DMS114 treated with DMSO at 0.1 percent for 48 hours (cell line): Measurements from ENCODE around the gene BMS1.
"Not testable (repeated sequence)": the region's sequence is repeated elsewhere in the genome, so short reads cannot be mapped to it uniquely, and the experiment has no call there.

Experiments used
- DNase-seq: peaks from one replicate; lab custom pipeline; 2025; ENCODE audit not compliant: unreplicated experiment; lab: John Stamatoyannopoulos, UW

BMS1 gene

GRCh38 chr10:42790835-42791234 is 8.2 kb downstream of the BMS1 start:
- DNase-seq, result no peak

GRCh38 chr10:42795701-42796100 is 13.1 kb downstream of the BMS1 start:
- DNase-seq, result no peak

DNA sequence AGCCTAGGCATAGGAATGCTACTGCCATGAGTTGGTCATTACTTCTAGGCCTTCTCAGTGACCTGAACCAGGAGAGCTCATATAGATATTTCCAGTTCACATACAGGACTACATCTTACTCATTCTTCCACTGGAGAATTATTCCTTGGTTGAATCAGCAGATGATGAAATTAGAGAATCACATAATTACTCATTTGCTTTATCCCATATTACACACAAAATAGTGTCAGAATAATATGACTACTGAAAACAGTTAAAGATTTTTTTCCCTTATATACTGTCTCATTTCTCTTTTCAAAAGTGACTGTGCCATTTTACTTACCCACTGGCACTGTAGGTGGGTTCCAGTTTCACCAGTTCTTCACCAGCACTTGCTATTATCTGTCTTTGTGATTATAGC is 18.5 kb downstream of the BMS1 start:
- no peak for DNase-seq

DNA sequence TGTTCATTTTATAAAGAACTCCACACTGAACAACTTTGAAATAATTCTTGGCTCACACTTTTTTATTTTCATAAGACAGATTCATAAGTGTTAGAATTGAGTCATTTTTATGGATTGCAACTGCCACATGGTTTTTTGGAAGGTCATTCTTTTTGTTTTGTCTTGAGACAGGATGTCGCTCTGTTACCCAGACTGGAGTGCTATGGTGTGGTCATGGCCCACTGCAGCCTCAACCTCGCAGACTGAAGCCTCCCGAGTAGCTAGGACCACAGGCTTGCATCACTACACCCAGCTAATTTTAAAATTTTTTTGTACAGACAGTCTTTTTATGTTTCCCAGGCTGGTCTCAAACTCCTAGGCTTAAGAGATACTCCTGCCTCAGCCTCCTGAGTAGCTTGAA is 20.3 kb downstream of the BMS1 start:
- DNase-seq, result no peak

DNA sequence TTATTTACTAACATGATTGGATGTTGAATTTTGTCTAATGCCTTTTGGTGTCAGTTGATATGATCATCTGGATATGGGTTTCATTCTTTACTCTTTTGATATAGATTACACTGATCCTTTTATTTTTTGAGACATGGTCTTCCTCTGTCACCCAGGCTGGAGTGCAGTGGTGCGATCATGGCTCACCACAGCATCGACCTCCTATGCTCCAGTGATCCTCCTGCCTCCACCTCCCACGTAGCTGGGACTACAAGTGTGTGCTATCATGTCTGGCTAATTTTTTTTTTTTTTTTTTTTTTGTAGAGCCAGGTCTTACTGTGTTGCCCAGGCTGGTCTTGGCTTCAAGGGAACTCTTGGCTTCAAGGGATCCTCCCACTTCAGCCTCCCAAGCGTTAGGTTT is 27.1 kb downstream of the BMS1 start:
- no peak for DNase-seq

DNA sequence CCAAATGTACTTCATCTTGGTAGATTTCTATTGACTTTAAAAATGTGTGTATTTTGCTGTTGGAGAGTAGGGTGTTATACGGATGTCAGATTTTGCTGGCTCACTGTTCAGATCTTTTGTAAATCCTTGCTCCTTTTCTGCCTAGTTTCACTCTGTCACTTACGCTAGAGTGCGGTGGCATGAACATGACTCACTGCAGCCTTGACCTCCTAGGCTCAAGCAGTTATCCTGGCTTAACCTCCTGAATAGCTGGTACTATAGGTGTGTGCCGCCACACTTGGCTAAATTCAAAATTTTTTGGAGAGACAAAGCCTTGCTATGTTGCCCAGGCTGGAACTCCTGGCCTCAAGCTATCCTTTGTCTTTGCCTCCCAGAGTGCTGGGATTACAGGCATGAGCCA is 29.4 kb downstream of the BMS1 start:
- DNase-seq, result no peak

DNA sequence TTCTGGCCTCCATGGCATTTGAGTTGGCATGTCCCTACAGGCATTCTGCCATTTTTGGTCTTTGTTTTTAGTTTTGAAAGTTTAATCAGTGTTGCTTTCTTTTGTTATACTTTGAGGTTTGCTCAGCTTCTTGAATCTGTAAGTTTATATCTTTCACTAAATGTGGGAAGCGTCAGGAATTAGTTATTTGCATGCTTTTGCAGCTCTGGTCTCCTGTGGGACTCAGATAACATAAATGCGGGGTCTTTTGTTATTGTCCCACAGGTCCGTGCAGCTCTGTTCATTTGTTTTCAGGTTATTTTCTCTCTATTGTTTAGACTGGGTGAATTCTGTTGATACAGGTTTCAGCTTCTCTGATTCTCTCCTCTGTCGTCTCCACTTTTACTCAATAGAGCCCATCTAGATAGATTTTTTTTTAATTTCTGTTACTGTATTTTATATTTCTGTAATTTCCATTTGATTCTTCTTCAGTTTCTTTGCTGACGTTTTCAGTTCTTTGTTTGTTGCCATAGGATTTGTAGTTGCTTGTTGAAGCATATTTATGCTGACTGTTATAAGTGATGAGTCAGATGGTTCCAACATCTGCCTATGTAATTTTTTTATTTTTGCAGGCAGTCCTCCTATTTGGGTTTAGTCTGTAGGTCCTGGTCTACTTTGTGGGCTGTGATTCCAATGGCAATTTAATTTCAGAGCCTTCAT is 31.5 kb downstream of the BMS1 start:
- DNase-seq, result not testable (repeated sequence)

DNA sequence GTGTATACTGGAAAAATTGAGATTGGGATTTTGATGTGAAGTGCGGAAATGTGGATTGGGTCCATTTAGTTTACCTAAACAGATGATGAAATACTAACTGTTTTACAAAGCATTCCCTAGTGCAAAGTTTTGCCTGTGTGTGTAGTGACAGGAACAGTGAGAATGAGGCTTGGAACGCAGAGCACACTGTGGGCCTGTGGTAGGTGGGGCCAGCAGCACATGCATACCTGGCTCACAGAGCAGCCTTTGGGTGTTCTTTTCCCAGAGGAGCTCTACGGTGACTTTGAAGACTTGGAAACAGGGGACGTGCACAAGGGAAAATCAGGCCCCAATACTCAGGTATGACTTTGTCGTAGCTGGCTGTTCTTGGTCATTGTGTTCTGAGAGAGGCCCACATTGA is 33.7 kb downstream of the BMS1 start:
- DNase-seq, result not testable (repeated sequence)

DNA sequence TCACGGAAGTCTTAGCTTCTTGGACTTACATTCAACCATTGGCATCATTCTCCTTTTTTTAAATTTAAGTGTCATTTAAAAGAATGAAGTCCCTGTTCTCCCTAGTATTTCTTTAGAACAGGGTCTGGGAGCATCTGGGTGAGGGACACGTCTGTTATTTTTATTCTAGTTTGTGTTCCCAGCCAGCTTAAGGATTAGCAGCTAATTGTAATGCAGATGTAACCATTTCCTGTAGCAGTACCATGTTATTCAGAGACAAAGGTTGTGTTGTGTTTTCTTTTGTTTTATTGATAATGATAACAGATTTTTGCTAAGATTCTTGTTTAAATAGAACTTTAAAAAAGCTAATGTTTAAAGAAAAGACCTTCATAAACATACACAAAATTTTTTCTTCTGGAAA is 34.3 kb downstream of the BMS1 start:
- DNase-seq, result no peak

DNA sequence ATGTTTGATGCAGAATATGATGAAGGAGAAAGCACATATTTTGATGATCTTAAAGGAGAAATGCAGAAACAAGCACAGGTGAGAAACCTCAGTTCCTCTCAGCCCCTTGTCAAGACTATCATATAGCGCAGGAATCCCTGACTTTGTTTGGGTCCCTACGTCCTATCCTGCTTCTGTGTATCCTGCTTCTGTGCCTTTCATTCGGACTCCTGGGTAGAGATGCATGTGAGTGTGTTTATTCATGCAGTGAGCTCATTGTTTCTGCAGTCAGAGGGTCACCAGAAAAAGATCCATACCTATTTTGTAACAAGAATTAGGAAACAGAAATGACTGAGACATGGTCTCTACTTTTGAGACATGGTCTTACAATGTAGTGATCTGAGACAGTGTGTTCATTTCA is 34.8 kb downstream of the BMS1 start:
- DNase-seq, result not testable (repeated sequence)

DNA sequence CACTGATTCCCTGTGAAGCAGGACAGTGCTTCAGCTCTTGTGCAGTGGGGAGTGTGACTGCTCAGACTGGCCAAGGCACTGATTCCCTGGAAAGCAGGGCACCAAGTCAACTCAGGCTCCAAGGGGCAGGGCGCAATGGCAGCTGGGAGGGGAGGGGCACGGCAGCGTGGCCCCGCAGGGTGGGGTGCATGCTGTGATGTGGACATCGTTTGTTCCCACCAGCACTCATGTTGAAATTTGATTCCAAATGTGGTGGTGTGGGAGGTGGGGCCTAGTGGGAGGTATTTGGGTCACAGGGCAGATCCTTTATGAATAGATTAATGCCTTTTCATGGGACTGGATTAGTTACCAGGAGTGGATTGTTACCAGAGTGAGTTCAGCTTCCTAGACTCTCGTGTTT is 44.2 kb downstream of the BMS1 start:
- DNase-seq, result not testable (repeated sequence)

DNA sequence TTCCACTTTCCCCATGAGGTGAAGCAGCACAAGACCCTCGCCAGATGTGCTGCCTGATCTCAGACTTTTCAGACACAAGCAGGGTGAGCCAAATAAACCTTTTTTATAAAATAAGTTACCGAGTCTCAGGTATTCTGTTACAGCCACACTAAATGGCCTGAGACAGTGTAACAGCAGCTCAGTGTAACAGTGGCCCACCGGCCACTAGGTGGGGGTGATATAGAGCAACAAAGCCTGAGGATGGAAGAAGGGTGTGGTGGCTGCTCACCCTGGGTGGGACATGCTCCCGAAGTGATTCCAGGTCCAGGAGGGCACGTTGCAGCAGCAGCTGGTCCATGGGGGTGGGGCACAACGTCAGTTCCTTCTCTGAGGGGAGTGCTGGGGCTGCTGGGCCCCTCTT is 44.6 kb downstream of the BMS1 start:
- peak; percentile 5 for DNase-seq

DNA sequence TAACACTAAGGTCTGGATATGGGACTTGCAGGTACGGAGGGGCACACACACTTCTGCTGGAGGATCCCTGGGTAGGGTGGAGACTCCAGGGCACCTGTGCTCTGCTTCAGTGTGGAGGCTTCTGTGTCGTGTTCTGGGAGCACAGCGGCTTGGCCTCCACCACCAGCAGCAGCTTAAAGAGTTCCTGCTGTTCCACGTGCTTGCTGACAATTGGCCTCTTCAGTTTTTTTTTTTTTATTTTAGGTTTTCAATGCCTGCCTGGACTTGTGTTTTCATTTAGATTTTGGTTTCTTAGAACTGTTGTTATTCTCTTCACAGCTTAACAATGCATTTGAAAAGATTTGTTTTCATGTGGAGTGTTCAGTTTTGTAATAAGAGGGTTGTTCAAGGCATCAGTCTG is 45.8 kb downstream of the BMS1 start:
- DNase-seq, result not testable (repeated sequence)

- DNase-seq, result no peak
Observed at GRCh38 chr10:42830237-42830636, 47.6 kb downstream of the BMS1 start.

DNA sequence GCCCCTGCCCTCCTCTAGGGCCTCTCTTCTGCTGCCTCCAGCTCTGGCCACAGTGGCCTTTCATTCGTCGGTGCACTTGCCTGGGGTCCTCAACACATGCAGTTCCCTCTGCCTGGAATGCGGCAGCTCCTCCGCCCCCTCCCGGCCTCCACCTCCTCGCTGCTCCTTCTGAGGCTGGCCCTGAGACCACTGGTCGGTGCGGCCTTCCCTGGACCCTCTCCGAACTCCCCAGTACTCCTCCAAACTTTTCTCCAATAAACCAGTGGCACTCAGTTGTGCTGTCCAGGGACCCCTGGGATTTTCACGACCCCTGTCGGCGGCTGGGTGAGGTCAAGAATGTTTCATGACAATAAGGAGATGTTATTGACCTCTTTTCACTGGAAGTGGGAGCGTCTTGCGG is 53.5 kb downstream of the BMS1 start:
- DNase-seq, result no peak

DNA sequence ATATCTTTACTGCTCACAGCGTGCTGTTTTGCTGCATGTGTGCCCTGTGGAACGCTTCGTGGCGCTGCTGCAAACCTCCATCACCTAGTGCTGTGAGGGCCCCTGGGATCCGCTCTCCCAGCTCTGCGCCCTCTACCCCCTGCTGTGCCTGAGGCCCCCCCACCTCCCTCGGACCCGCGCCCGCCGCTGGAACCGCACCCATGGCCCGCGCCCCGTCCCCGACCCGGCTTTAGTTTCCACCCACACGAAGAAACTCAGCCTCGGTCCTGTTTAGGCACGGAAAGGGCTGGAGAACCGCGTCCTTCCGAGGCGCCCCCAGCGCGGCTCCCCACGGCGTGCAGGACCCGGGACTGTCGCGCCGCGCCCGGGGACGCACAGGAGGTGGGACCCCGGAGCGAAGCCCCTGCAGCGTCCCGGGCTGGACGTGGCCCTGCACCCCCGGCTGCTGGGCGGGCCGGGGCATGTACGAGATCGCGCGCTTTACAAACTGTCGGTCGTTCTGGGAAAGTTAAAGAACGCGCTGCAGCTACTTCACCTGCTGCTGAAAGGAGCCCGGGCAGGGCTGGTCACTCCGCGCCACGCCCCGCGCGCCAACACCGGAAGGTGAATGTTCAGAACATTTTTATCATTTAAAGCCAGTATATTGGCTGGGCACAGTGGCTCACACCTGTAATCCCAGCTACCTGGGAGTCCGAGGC is 54.3 kb downstream of the BMS1 start:
- peak; percentile 44 for DNase-seq

DNA sequence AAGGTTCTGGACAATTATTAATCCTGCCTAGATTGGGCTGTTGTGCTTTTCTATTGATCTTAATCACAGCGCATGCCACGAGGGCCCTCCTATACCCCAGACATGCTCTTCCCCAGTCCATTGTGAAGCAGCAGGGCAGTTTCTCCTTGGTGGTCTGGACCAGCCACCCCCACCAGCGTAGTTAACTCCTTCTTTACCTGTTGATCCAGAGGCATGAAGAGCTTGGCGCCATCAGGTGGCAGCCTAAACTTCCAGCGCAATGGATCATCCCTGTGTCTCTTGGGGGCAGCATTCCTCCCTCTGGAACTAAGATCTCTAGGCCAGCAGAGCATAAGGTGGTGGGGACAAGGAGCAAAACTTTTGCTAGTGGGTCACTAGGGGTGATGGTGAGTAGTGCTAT is 62.2 kb downstream of the BMS1 start:
- DNase-seq, result not testable (repeated sequence)

DNA sequence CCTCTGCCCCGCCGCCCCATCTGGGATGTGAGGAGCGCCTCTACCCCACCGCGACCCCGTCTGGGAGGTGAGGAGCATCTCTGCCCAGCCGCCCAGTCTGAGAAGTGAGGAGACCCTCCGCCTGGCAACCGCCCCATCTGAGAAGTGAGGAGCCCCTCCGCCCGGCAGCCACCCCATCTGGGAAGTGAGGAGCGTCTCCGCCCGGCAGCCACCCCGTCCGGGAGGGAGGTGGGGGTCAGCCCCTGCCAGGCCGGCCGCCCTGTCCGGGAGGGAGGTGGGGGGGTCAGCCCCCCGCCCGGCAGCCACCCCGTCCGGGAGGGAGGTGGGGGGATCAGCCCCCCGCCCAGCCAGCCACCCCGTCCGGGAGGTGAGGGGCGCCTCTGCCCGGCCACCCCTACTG is 64.7 kb downstream of the BMS1 start:
- DNase-seq, result not testable (repeated sequence)

- no peak for DNase-seq
Observed at GRCh38 chr10:42850931-42851330, 68.3 kb downstream of the BMS1 start.

- no peak for DNase-seq
Observed at GRCh38 chr10:42859256-42859655, 76.7 kb downstream of the BMS1 start.

- DNase-seq, result not testable (repeated sequence)
Observed at GRCh38 chr10:42860016-42860415, 77.4 kb downstream of the BMS1 start.

- DNase-seq, result not testable (repeated sequence)
Observed at GRCh38 chr10:42862801-42863200, 80.2 kb downstream of the BMS1 start.

GRCh38 chr10:42864575-42864974 is 82.0 kb downstream of the BMS1 start:
- DNase-seq, result peak; percentile 40
